Measurements from ENCODE around the gene LY6G5C. TPM values are rescaled to one million over a fixed set of nuclear protein-coding genes. Genes with fewer than 3 reads are reported as not detected.
A peak's percentile ranks its signal among the peaks of the same experiment; 100 is the strongest.

LY6G5C gene
- total and polyA plus RNA-seq, 2 experiments from 2014 or later: 2.1 TPM; not detected in 1

GRCh38 chr6:31683591-31683990 is 2.7 kb upstream of the LY6G5C start (continued):
- TF ChIP-seq, protein P1, sequence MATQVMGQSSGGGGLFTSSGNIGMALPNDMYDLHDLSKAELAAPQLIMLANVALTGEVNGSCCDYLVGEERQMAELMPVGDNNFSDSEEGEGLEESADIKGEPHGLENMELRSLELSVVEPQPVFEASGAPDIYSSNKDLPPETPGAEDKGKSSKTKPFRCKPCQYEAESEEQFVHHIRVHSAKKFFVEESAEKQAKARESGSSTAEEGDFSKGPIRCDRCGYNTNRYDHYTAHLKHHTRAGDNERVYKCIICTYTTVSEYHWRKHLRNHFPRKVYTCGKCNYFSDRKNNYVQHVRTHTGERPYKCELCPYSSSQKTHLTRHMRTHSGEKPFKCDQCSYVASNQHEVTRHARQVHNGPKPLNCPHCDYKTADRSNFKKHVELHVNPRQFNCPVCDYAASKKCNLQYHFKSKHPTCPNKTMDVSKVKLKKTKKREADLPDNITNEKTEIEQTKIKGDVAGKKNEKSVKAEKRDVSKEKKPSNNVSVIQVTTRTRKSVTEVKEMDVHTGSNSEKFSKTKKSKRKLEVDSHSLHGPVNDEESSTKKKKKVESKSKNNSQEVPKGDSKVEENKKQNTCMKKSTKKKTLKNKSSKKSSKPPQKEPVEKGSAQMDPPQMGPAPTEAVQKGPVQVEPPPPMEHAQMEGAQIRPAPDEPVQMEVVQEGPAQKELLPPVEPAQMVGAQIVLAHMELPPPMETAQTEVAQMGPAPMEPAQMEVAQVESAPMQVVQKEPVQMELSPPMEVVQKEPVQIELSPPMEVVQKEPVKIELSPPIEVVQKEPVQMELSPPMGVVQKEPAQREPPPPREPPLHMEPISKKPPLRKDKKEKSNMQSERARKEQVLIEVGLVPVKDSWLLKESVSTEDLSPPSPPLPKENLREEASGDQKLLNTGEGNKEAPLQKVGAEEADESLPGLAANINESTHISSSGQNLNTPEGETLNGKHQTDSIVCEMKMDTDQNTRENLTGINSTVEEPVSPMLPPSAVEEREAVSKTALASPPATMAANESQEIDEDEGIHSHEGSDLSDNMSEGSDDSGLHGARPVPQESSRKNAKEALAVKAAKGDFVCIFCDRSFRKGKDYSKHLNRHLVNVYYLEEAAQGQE (IDR thresholded peaks at IDR 0.05; ENCODE audit: unreplicated experiment): no peak
- TF ChIP-seq JUNB (IDR thresholded peaks at IDR 0.05; ENCODE audit: unreplicated experiment) (no peak), POLR2AphosphoS5 (IDR thresholded peaks at IDR 0.05; ENCODE audit: low read depth) (no peak)
- TF ChIP-seq, protein P2, sequence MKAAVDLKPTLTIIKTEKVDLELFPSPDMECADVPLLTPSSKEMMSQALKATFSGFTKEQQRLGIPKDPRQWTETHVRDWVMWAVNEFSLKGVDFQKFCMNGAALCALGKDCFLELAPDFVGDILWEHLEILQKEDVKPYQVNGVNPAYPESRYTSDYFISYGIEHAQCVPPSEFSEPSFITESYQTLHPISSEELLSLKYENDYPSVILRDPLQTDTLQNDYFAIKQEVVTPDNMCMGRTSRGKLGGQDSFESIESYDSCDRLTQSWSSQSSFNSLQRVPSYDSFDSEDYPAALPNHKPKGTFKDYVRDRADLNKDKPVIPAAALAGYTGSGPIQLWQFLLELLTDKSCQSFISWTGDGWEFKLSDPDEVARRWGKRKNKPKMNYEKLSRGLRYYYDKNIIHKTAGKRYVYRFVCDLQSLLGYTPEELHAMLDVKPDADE (IDR thresholded peaks at IDR 0.05): no peak

DNA sequence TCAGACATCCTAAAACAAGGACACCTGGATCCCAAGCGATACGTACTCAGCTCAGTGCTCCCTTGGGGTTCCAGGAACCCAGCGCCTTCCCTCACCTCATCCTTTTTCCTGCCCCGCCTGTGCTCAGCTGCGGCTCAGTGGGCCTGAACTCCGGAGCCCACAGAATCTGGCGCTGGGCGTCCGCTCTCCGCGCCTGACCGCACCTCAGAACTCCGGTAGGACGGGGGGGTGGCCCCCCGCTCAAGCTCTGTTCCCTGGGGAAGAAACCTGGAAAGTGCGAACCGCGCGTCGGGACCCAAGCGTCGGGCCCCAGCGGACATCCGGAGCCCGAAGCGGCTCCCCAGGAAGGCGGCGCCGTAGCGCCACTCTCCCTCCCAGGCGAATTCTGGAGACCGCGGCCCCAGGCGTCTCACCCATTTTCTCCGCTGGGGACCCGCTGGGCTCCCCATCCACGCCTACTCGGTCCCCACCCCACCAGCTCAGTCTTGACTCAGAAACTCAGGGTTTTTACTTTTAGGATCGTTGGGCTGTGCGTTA is 336 bp upstream of the LY6G5C start:
- Histone ChIP-seq H3K36me3 (ENCODE audit: insufficient read depth) (no peaks in the 10 kb centered on the region), H3F3A (replicated peaks; ENCODE audit: low read depth) (peaks cover 11% of the 10 kb centered on the region; the same call in 1 of the 2 replicates), H3K79me2 (replicated peaks; ENCODE audit: insufficient read depth) (no peaks in the 10 kb centered on the region), H2AFZ (peak overlapping the region; percentile 99), H4K20me1 (replicated peaks; ENCODE audit: insufficient read depth) (no peaks in the 10 kb centered on the region), H3K27me3 (ENCODE audit: insufficient read depth) (peaks cover 18% of the 10 kb centered on the region), H3K4me2 (peak overlapping the region; percentile 98), H3K4me3 (peak overlapping the region; percentile 75), H3K27ac (ENCODE audit: low read depth) (no peak overlapping the region), H3K4me1 (ENCODE audit: insufficient read depth) (peaks cover 7% of the 10 kb centered on the region), H3K9me2 (ENCODE audit: insufficient read depth) (no peaks in the 10 kb centered on the region)
- ATAC-seq (peak; percentile 48), DNase-seq (ENCODE audit: low spot score) (peak; percentile 81)
- H3K36me3 Mint-ChIP-seq (ENCODE audit: low read depth): peaks cover 1% of the 10 kb centered on the region; the same call in 2 of the 3 replicates
- TF ChIP-seq EZH2 (IDR thresholded peaks at IDR 0.05; ENCODE audit: low read depth, unreplicated experiment): no peak
- no peak for TF ChIP-seq NANOG (IDR thresholded peaks at IDR 0.05; ENCODE audit: borderline replicate concordance)
- TF ChIP-seq, protein P1 (IDR thresholded peaks at IDR 0.05; ENCODE audit: unreplicated experiment): no peak
- TF ChIP-seq POLR2AphosphoS5 (IDR thresholded peaks at IDR 0.05; ENCODE audit: low read depth): no peak
- peaks cover 35% of the 10 kb centered on the region for H3K27me3 Mint-ChIP-seq (ENCODE audit: insufficient read depth, low read depth, poor library complexity)
- peaks cover 17% of the 10 kb centered on the region for H3K4me1 Mint-ChIP-seq
- H3K4me3 Mint-ChIP-seq: peak overlapping the region; percentile 74
- no peak overlapping the region for H3K27ac Mint-ChIP-seq
- H3K9me3 Mint-ChIP-seq: no peaks in the 10 kb centered on the region; the same call in 1 of the 3 replicates

Data from GM23338 (cell line).